GM18520 (cell line): Measurements from ENCODE around the gene NQO2.

Experiments
- ATAC-seq: cut with Tn5 transposase; IDR thresholded peaks from one replicate; pipeline ENCODE4 v1.9.1; 2021; ENCODE audit not compliant: unreplicated experiment

NQO2 gene

DNA sequence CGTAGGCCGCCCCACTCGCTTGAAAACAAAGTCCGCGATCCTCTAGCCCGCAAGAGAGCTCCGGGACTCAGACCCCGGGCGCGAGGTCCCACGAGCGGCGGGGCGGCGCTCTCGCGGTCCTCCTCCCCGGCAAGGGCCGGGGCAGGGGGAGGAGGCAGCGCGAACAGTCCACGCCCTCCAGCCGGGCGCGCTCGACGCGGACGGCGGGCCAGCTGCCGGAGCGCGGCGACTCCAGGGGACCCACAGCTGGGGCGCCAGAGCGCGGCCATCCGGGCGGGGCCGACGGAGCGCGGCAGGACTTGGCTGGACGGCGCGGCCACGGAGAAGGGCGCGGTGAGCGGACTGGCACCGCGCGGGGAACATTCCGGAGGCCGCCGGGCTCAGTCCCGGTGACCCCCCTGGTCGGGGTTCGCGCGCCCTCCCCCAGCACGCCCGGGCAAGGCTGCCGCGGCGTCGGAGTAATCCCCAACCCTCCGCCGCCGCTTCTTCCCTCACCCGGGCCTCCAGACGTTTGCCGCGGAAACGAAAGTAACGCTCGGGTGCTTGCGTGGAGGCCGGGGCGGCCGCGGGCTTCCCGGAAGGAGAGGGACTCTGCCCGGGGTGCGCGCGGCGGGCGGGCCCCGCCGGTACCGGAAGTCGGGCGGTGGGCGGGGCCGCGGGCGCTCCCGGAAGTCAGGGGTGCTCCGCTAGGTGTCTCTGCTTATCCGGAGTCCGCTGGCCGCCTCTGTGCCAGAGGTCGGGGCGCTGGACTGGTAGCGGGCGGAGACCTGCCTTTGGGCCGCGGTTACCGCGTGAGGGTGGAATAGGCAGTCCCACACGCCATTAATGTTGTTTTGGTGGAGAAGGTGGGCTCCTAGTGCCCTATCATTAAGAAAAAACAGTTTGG, 68.9 kb downstream of the NQO2 start, which contains the start of gene RIPK1:
Gene RIPK1, plus strand, starts transcription at position 166 of the 886 bp plus-strand sequence. CDS start 8,330 bp downstream, outside the sequence.
- peak; percentile 73 for ATAC-seq
